ENCODE data around the gene OCA2.

The OCA2 gene

DNA sequence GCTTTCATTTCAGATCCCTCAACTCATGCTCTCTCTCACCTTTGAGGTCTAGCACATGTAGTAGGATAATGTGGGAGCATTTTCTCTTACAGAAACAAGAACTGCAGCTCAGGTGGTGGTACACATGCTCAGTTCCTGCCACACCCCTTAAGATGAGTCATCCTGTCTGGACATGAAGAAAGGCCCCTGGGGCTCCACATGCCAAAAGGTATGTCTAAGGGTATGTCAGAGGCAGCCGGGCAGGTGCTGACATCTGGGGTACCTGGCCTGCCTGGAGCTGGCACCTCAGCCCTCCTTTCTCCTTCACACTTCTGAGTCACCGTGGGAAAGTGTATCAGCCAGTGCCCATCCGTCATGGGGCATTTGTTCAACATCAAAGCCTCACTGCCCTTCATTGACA is 209.9 kb downstream of the OCA2 start:
- no peak for TF ChIP-seq CTCF (IDR thresholded peaks at IDR 0.05; ENCODE audit: low read length, missing control alignments)
- DNase-seq (ENCODE audit: low read depth) = no peak
- H3K4me3 ChIP-seq (replicated peaks; ENCODE audit: low read depth, low read length) = no peak overlapping the region

DNA sequence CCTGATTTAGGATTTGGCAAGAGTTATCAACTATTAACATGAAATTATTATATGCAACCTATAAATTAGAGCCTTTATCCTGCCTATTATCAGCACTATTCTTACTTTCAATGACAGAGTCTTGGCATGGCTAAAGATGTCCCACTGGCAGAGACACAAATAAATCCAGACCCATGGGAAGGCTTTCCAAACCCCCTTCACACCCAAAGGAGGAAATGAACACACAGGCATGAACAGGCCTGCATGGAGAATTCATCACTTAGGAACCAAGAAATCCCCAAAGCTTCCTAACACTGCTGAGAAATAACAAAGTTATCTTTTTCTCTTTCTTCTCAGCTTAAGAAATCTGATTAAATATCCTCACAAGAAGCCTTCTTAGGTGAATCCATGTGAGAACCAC is 213.9 kb downstream of the OCA2 start:
- DNase-seq (ENCODE audit: low read depth) = no peak
- TF ChIP-seq CTCF (IDR thresholded peaks at IDR 0.05; ENCODE audit: low read length, missing control alignments) = no peak
- H3K4me3 ChIP-seq (replicated peaks; ENCODE audit: low read depth, low read length) = no peak overlapping the region

GRCh38 chr15:27884726-27885125 is 214.4 kb downstream of the OCA2 start:
- no peak for DNase-seq (ENCODE audit: low read depth)
- TF ChIP-seq CTCF (IDR thresholded peaks at IDR 0.05; ENCODE audit: low read length, missing control alignments) = no peak

GRCh38 chr15:27878841-27879240 is 220.3 kb downstream of the OCA2 start:
- no peak overlapping the region for H3K4me3 ChIP-seq (replicated peaks; ENCODE audit: low read depth, low read length)
- DNase-seq (ENCODE audit: low read depth) = no peak
- TF ChIP-seq CTCF (IDR thresholded peaks at IDR 0.05; ENCODE audit: low read length, missing control alignments) = no peak

More at GRCh38 chr15:27884726-27885125, 214.4 kb downstream of the OCA2 start:
- H3K4me3 ChIP-seq (replicated peaks; ENCODE audit: low read depth, low read length) = no peak overlapping the region

- TF ChIP-seq CTCF (IDR thresholded peaks at IDR 0.05; ENCODE audit: low read length, missing control alignments) = no peak
- no peak overlapping the region for H3K4me3 ChIP-seq (replicated peaks; ENCODE audit: low read depth, low read length)
- DNase-seq (ENCODE audit: low read depth) = no peak
Measured at GRCh38 chr15:27873828-27874227, 225.3 kb downstream of the OCA2 start.

DNA sequence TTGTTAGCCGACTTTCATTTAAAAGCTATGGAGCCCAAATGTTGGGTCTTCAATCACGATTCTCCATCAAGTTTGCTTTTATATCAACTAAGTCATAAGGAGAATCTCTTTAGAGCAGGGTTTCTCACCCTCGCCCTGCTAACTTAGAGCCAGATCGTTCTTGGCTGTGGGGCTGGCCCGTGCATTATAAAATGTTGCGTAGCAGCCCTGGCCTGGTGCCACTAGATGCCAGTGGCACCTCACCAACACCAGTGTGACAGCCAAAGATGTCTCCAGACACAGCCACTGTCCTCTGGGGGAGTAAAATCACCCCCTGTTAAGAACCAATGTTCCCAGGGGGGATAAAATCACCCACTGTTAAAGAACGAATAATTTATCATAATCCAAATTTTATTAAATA is 226.1 kb downstream of the OCA2 start:
- no peak for DNase-seq (ENCODE audit: low read depth)
- no peak for TF ChIP-seq CTCF (IDR thresholded peaks at IDR 0.05; ENCODE audit: low read length, missing control alignments)
- H3K4me3 ChIP-seq (replicated peaks; ENCODE audit: low read depth, low read length) = no peak overlapping the region

- no peak overlapping the region for H3K4me3 ChIP-seq (replicated peaks; ENCODE audit: low read depth, low read length)
- no peak for DNase-seq (ENCODE audit: low read depth)
- TF ChIP-seq CTCF (IDR thresholded peaks at IDR 0.05; ENCODE audit: low read length, missing control alignments) = no peak
Measured at GRCh38 chr15:27872355-27872754, 226.8 kb downstream of the OCA2 start.

All from fibroblast of pulmonary artery (primary cell).